Measurements from ENCODE around the gene MYO7A. TPM values are rescaled to one million over a fixed set of nuclear protein-coding genes. Genes with fewer than 3 reads are reported as not detected.

Gene MYO7A
- total RNA-seq, 4 donors from 2014 or later: 4.8 to 9.1 (median 6.4) TPM

GRCh38 chr11:77147668-77148321 is 19.7 kb downstream of the MYO7A start:
- peaks cover 0 to 29% (median 2%) of the 10 kb centered on the region in 4 donors for H3K27me3 ChIP-seq
- H3K4me1 ChIP-seq: peaks cover 0 to 11% (median 8%) of the 10 kb centered on the region in 4 donors
- 51% methylated on average over 14 of the region's 47 CpGs for WGBS
- TF ChIP-seq CTCF (IDR thresholded peaks at IDR 0.05) (no peak), POLR2AphosphoS5 (IDR thresholded peaks at IDR 0.05) (no peak), POLR2A (IDR thresholded peaks at IDR 0.05; ENCODE audit: low read depth) (no peak), EP300 (IDR thresholded peaks at IDR 0.05) (no peak)
- H3K27ac ChIP-seq (replicated peaks in 1 of 4): no peak overlapping the region
- H3K9me3 ChIP-seq: no peaks in the 10 kb centered on the region
- no peaks in the 10 kb centered on the region for H3K36me3 ChIP-seq
- H3K4me3 ChIP-seq: peak overlapping the region; percentile 7 to 37 (median 34)
- DNase-seq (ENCODE audit: extremely low spot score): no peak
- intact Hi-C loops (cut with DNase I): no loop called here

GRCh38 chr11:77148963-77149715 is 21.1 kb downstream of the MYO7A start:
- Histone ChIP-seq H3K9me3 (no peaks in the 10 kb centered on the region), H3K27me3 (peaks cover 0 to 29% (median 2%) of the 10 kb centered on the region in 4 donors), H3K27ac (replicated peaks in 1 of 4) (no peak overlapping the region), H3K4me3 (no peak overlapping the region), H3K4me1 (peaks cover 6 to 13% (median 11%) of the 10 kb centered on the region in 4 donors), H3K36me3 (no peaks in the 10 kb centered on the region)
- intact Hi-C loops (cut with DNase I): no loop called here
- DNase-seq (ENCODE audit: extremely low spot score): no peak
- 90% methylated on average over 4 of the region's 8 CpGs for WGBS
- TF ChIP-seq POLR2A (IDR thresholded peaks at IDR 0.05; ENCODE audit: low read depth) (no peak), POLR2AphosphoS5 (IDR thresholded peaks at IDR 0.05) (no peak), EP300 (IDR thresholded peaks at IDR 0.05) (no peak)

- TF ChIP-seq EP300 (IDR thresholded peaks at IDR 0.05) (no peak), POLR2A (IDR thresholded peaks at IDR 0.05; ENCODE audit: low read depth) (no peak), CTCF (IDR thresholded peaks at IDR 0.05) (no peak), POLR2AphosphoS5 (IDR thresholded peaks at IDR 0.05) (no peak)
- Histone ChIP-seq H3K9me3 (no peaks in the 10 kb centered on the region), H3K27me3 (peaks cover 0 to 29% (median 2%) of the 10 kb centered on the region in 4 donors), H3K4me3 (no peak overlapping the region), H3K4me1 (peaks cover 11 to 20% (median 18%) of the 10 kb centered on the region in 4 donors), H3K27ac (replicated peaks in 1 of 4) (no peak overlapping the region), H3K36me3 (no peaks in the 10 kb centered on the region)
- DNase-seq (ENCODE audit: extremely low spot score): no peak
- intact Hi-C loops (cut with DNase I): no loop called here
- WGBS: 88% methylated on average over 11 of the region's 12 CpGs
Observed at GRCh38 chr11:77149716-77150392, 21.8 kb downstream of the MYO7A start.

GRCh38 chr11:77150836-77151235 is 22.8 kb downstream of the MYO7A start:
- Histone ChIP-seq H3K4me3 (no peak overlapping the region), H3K4me1 (peaks cover 11 to 20% (median 18%) of the 10 kb centered on the region in 4 donors), H3K27me3 (peaks cover 0 to 22% (median 2%) of the 10 kb centered on the region in 4 donors), H3K9me3 (no peaks in the 10 kb centered on the region), H3K27ac (replicated peaks in 1 of 4) (no peak overlapping the region), H3K36me3 (no peaks in the 10 kb centered on the region)
- TF ChIP-seq POLR2A (IDR thresholded peaks at IDR 0.05; ENCODE audit: low read depth) (no peak), POLR2AphosphoS5 (IDR thresholded peaks at IDR 0.05) (no peak), CTCF (IDR thresholded peaks at IDR 0.05) (no peak), EP300 (IDR thresholded peaks at IDR 0.05) (no peak)
- 91% methylated on average over 10 of the region's 10 CpGs for WGBS
- intact Hi-C loops (cut with DNase I): no loop called here
- no peak for DNase-seq (ENCODE audit: extremely low spot score)
